ENCODE data around the gene SPTSSB. TPM values are rescaled to one million over a fixed set of nuclear protein-coding genes. Genes with fewer than 3 reads are reported as not detected.

SPTSSB gene
- total RNA-seq, 1 experiment from 2014 or later: 0.12 TPM

GRCh38 chr3:161403251-161403650, 31.9 kb upstream of the SPTSSB start:
- no peak overlapping the region for H3K4me3 ChIP-seq
- no peaks in the 10 kb centered on the region for H3K9me3 ChIP-seq (replicated peaks)
- H3K36me3 ChIP-seq: no peaks in the 10 kb centered on the region
- H3K4me1 ChIP-seq: no peaks in the 10 kb centered on the region
- no peak overlapping the region for H3K27ac ChIP-seq
- no peaks in the 10 kb centered on the region for H3K27me3 ChIP-seq
- DNase-seq: no peak

- no peak for DNase-seq
- Histone ChIP-seq H3K4me3 (no peak overlapping the region), H3K9me3 (replicated peaks) (no peaks in the 10 kb centered on the region), H3K4me1 (no peaks in the 10 kb centered on the region), H3K27ac (no peak overlapping the region), H3K27me3 (no peaks in the 10 kb centered on the region), H3K36me3 (no peaks in the 10 kb centered on the region)
These were observed 30.1 kb upstream of the SPTSSB start for GRCh38 chr3:161401389-161401788.

GRCh38 chr3:161400650-161401049, 29.3 kb upstream of the SPTSSB start:
- Histone ChIP-seq H3K4me1 (no peaks in the 10 kb centered on the region), H3K4me3 (no peak overlapping the region), H3K27me3 (no peaks in the 10 kb centered on the region), H3K9me3 (replicated peaks) (no peaks in the 10 kb centered on the region), H3K36me3 (no peaks in the 10 kb centered on the region), H3K27ac (no peak overlapping the region)
- DNase-seq: no peak

GRCh38 chr3:161395115-161396012, 24.0 kb upstream of the SPTSSB start:
- no peak overlapping the region for H3K27ac ChIP-seq
- H3K9me3 ChIP-seq (replicated peaks): no peaks in the 10 kb centered on the region
- H3K27me3 ChIP-seq: no peaks in the 10 kb centered on the region
- no peak overlapping the region for H3K4me3 ChIP-seq
- no peak for DNase-seq
- no peaks in the 10 kb centered on the region for H3K4me1 ChIP-seq
- H3K36me3 ChIP-seq: no peaks in the 10 kb centered on the region

- DNase-seq: no peak
- no peaks in the 10 kb centered on the region for H3K4me1 ChIP-seq
- H3K27ac ChIP-seq: no peak overlapping the region
- H3K4me3 ChIP-seq: no peak overlapping the region
- no peaks in the 10 kb centered on the region for H3K9me3 ChIP-seq (replicated peaks)
- no peaks in the 10 kb centered on the region for H3K36me3 ChIP-seq
- H3K27me3 ChIP-seq: no peaks in the 10 kb centered on the region
These were observed 22.5 kb upstream of the SPTSSB start for GRCh38 chr3:161393803-161394202.

GRCh38 chr3:161393310-161393709, 22.0 kb upstream of the SPTSSB start:
- Histone ChIP-seq H3K4me3 (no peak overlapping the region), H3K27me3 (no peaks in the 10 kb centered on the region)

GRCh38 chr3:161392853-161393252, 21.5 kb upstream of the SPTSSB start:
- H3K4me1 ChIP-seq: no peaks in the 10 kb centered on the region
- no peaks in the 10 kb centered on the region for H3K9me3 ChIP-seq (replicated peaks)
- no peak for DNase-seq
- no peaks in the 10 kb centered on the region for H3K36me3 ChIP-seq
- H3K27ac ChIP-seq: no peak overlapping the region
- no peak overlapping the region for H3K4me3 ChIP-seq
- H3K27me3 ChIP-seq: no peaks in the 10 kb centered on the region

More at GRCh38 chr3:161393310-161393709, 22.0 kb upstream of the SPTSSB start:
- Histone ChIP-seq H3K27ac (no peak overlapping the region), H3K4me1 (no peaks in the 10 kb centered on the region), H3K36me3 (no peaks in the 10 kb centered on the region), H3K9me3 (replicated peaks) (no peaks in the 10 kb centered on the region)
- no peak for DNase-seq

GRCh38 chr3:161390200-161390599, 18.9 kb upstream of the SPTSSB start:
- DNase-seq: no peak
- no peaks in the 10 kb centered on the region for H3K4me1 ChIP-seq
- no peaks in the 10 kb centered on the region for H3K36me3 ChIP-seq
- no peaks in the 10 kb centered on the region for H3K9me3 ChIP-seq (replicated peaks)
- no peak overlapping the region for H3K27ac ChIP-seq
- no peaks in the 10 kb centered on the region for H3K27me3 ChIP-seq
- H3K4me3 ChIP-seq: no peak overlapping the region

- Histone ChIP-seq H3K27ac (no peak overlapping the region), H3K36me3 (no peaks in the 10 kb centered on the region), H3K27me3 (no peaks in the 10 kb centered on the region), H3K4me3 (no peak overlapping the region), H3K9me3 (replicated peaks) (no peaks in the 10 kb centered on the region), H3K4me1 (no peaks in the 10 kb centered on the region)
- DNase-seq: no peak
These were observed 18.2 kb upstream of the SPTSSB start for GRCh38 chr3:161389445-161390035.

- DNase-seq: no peak
- Histone ChIP-seq H3K27me3 (no peaks in the 10 kb centered on the region), H3K4me3 (no peak overlapping the region), H3K4me1 (no peaks in the 10 kb centered on the region), H3K27ac (no peak overlapping the region), H3K9me3 (replicated peaks) (no peaks in the 10 kb centered on the region), H3K36me3 (no peaks in the 10 kb centered on the region)
These were observed 17.5 kb upstream of the SPTSSB start for GRCh38 chr3:161388855-161389254.

- DNase-seq: no peak
- Histone ChIP-seq H3K4me1 (no peaks in the 10 kb centered on the region), H3K27me3 (no peaks in the 10 kb centered on the region), H3K4me3 (no peak overlapping the region), H3K27ac (no peak overlapping the region), H3K9me3 (replicated peaks) (no peaks in the 10 kb centered on the region), H3K36me3 (no peaks in the 10 kb centered on the region)
These were observed 15.9 kb upstream of the SPTSSB start for GRCh38 chr3:161386991-161387770.

- Histone ChIP-seq H3K27ac (no peak overlapping the region), H3K4me1 (peaks cover 3% of the 10 kb centered on the region; the same call in 1 of the 2 replicates)
These were observed 1.3 kb upstream of the SPTSSB start for GRCh38 chr3:161372321-161373260.

GRCh38 chr3:161369531-161369930, 1.8 kb downstream of the SPTSSB start:
- no peaks in the 10 kb centered on the region for H3K27me3 ChIP-seq
- no peak for DNase-seq
- no peaks in the 10 kb centered on the region for H3K36me3 ChIP-seq
- H3K4me3 ChIP-seq: no peak overlapping the region
- H3K4me1 ChIP-seq: peaks cover 4% of the 10 kb centered on the region; the same call in 1 of the 2 replicates
- no peak overlapping the region for H3K27ac ChIP-seq
- H3K9me3 ChIP-seq (replicated peaks): no peaks in the 10 kb centered on the region

More at GRCh38 chr3:161372321-161373260, 1.3 kb upstream of the SPTSSB start:
- peak overlapping the region; percentile 55 for H3K4me3 ChIP-seq
- DNase-seq: peak; percentile 7 to 33
- H3K36me3 ChIP-seq: no peaks in the 10 kb centered on the region
- H3K27me3 ChIP-seq: no peaks in the 10 kb centered on the region
- H3K9me3 ChIP-seq (replicated peaks): no peaks in the 10 kb centered on the region

- Histone ChIP-seq H3K4me1 (peaks cover 4% of the 10 kb centered on the region; the same call in 1 of the 2 replicates), H3K27me3 (no peaks in the 10 kb centered on the region), H3K9me3 (replicated peaks) (no peaks in the 10 kb centered on the region), H3K4me3 (no peak overlapping the region), H3K36me3 (no peaks in the 10 kb centered on the region), H3K27ac (no peak overlapping the region)
- DNase-seq: no peak
These were observed 5.2 kb downstream of the SPTSSB start for GRCh38 chr3:161366094-161366493.

Data from SJCRH30 (cell line).